ENCODE data around the gene CHAF1B. TPM values are rescaled to one million over a fixed set of nuclear protein-coding genes. Genes with fewer than 3 reads are reported as not detected.
"Not testable (repeated sequence)": the region's sequence is repeated elsewhere in the genome, so short reads cannot be mapped to it uniquely, and the experiment has no call there.

Gene CHAF1B
- polyA plus RNA-seq, 4 donors = 0.89 to 4.1 (median 2.6) TPM

DNA sequence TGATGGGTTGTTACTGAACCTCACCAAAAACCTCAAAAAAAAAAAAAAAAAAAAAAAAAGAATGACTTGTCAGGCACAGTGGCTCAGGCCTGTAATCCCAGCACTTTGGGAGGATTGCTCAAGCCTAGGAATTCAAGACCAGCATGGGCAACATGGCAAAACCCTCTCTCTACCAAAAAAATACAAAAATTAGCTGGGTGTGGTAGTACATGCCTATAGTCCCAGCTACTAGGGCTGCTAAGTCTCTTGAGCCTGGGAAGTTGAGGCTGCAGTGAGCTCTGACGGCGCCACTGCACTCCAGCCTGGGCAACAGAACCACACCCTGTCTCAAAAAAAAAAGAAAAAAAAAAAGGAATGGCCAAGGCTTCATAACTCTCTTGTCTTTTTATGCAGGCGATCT lies 11.1 kb downstream of the CHAF1B start:
- Histone ChIP-seq H3K9me3 (ENCODE audit: control insufficient read depth in 2 of 2, insufficient read depth in 1 of 2, low read depth in 1 of 2, low read length in 1 of 2) (no peaks in the 10 kb centered on the region), H3K4me3 (ENCODE audit: low read depth in 1 of 3, low read length in 3 of 3) (no peak overlapping the region), H3K4me1 (ENCODE audit: control insufficient read depth in 3 of 3, insufficient read depth in 2 of 3, low read depth in 1 of 3, low read length in 2 of 3) (no peaks in the 10 kb centered on the region), H3K36me3 (ENCODE audit: control insufficient read depth in 3 of 3, insufficient read depth in 2 of 3, low read depth in 1 of 3, low read length in 3 of 3) (peaks cover 0 to 10% (median 0%) of the 10 kb centered on the region in 3 donors), H3K27me3 (ENCODE audit: control insufficient read depth in 3 of 3, insufficient read depth in 3 of 3, low read length in 3 of 3) (no peaks in the 10 kb centered on the region), H3K27ac (ENCODE audit: low read depth in 1 of 3, low read length in 2 of 3) (no peak overlapping the region)
- DNase-seq = no peak
- no peak for FAIRE-seq
- 87 to 94% (median 93%) methylated on average over 3 of the region's 3 CpGs for WGBS, 3 donors

DNA sequence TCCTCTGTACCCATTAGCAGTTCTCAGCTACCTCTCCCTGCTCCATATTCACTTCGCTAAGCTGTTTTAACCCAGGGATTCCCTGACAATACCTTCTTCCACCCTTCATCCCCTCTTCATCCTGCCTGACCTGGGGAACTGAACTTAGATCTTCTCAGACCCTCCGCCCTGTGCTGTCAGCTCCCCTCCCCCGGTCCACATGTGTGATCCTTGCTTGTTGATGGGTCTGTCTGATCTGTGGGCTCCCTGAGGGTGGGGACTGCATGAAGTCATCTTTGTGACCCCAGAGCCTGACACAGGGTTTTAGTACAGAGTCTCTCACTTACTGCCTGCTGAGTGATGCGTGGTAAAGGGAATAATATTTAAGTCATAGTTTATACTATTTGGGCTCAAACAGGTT lies 11.8 kb downstream of the CHAF1B start:
- Histone ChIP-seq H3K4me3 (ENCODE audit: low read depth in 1 of 3, low read length in 3 of 3) (no peak overlapping the region), H3K36me3 (ENCODE audit: control insufficient read depth in 3 of 3, insufficient read depth in 2 of 3, low read depth in 1 of 3, low read length in 3 of 3) (peaks cover 0 to 10% (median 0%) of the 10 kb centered on the region in 3 donors), H3K4me1 (ENCODE audit: control insufficient read depth in 3 of 3, insufficient read depth in 2 of 3, low read depth in 1 of 3, low read length in 2 of 3) (no peaks in the 10 kb centered on the region), H3K27ac (ENCODE audit: low read depth in 1 of 3, low read length in 2 of 3) (no peak overlapping the region), H3K9me3 (ENCODE audit: control insufficient read depth in 2 of 2, insufficient read depth in 1 of 2, low read depth in 1 of 2, low read length in 1 of 2) (no peaks in the 10 kb centered on the region), H3K27me3 (ENCODE audit: control insufficient read depth in 3 of 3, insufficient read depth in 3 of 3, low read length in 3 of 3) (no peaks in the 10 kb centered on the region)
- WGBS, 3 donors = 96 to 99% (median 97%) methylated on average over 4 of the region's 4 CpGs
- FAIRE-seq (no peak), DNase-seq (no peak)

DNA sequence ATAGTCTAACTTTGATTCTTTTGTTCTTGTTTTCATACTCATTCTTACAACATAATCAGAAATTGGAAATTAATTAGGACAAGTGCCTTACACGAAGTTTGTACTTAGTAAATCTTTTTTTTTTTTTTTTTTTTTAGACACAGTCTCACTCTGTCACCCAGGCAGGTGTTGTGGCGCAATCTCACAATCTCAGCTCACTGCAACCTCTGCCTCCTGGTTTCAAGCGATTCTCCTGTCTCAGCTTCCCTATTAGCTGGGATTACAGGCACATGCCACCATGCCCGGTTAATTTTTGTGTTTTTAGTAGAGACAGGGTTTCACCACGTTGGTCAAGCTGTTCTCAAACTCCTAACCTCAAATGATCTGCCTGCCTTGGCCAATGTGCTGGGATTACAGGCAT lies 12.4 kb downstream of the CHAF1B start:
- Histone ChIP-seq H3K36me3 (ENCODE audit: control insufficient read depth in 3 of 3, insufficient read depth in 2 of 3, low read depth in 1 of 3, low read length in 3 of 3) (peaks cover 0 to 10% (median 0%) of the 10 kb centered on the region in 3 donors), H3K27me3 (ENCODE audit: control insufficient read depth in 3 of 3, insufficient read depth in 3 of 3, low read length in 3 of 3) (no peaks in the 10 kb centered on the region), H3K4me3 (ENCODE audit: low read depth in 1 of 3, low read length in 3 of 3) (no peak overlapping the region), H3K9me3 (ENCODE audit: control insufficient read depth in 2 of 2, insufficient read depth in 1 of 2, low read depth in 1 of 2, low read length in 1 of 2) (no peaks in the 10 kb centered on the region), H3K4me1 (ENCODE audit: control insufficient read depth in 3 of 3, insufficient read depth in 2 of 3, low read depth in 1 of 3, low read length in 2 of 3) (no peaks in the 10 kb centered on the region), H3K27ac (ENCODE audit: low read depth in 1 of 3, low read length in 2 of 3) (no peak overlapping the region)
- FAIRE-seq (no peak), DNase-seq (no peak)
- 77 to 85% (median 82%) methylated on average over 5 of the region's 5 CpGs for whole genome bisulfite sequencing, 3 donors

DNA sequence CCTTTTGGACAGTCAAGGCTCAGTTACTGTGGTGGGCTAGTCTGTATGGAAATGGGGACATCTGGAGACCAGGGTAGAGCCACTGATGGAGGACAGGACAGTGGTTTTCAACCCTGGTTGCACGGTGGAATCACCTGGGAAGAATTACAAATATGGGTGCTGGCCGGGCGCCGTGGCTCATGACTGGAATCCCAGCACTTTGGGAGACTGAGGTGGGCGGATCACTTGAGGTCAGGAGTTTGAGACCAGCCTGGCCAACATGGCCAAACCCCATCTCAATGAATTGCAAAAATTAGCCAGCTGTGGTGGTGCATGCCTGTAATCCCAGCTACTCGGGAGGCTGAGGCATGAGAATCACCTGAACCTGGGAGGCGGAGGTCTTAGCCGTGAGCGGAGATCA lies 14.5 kb downstream of the CHAF1B start:
- FAIRE-seq; H3K4me1 ChIP-seq (ENCODE audit: control insufficient read depth in 3 of 3, insufficient read depth in 2 of 3, low read depth in 1 of 3, low read length in 2 of 3); H3K4me3 ChIP-seq (ENCODE audit: low read depth in 1 of 3, low read length in 3 of 3); DNase-seq; H3K27ac ChIP-seq (ENCODE audit: low read depth in 1 of 3, low read length in 2 of 3); H3K9me3 ChIP-seq (ENCODE audit: control insufficient read depth in 2 of 2, insufficient read depth in 1 of 2, low read depth in 1 of 2, low read length in 1 of 2); H3K27me3 ChIP-seq (ENCODE audit: control insufficient read depth in 3 of 3, insufficient read depth in 3 of 3, low read length in 3 of 3): not testable (repeated sequence)
- peaks cover 0 to 15% (median 0%) of the 10 kb centered on the region in 3 donors for H3K36me3 ChIP-seq (ENCODE audit: control insufficient read depth in 3 of 3, insufficient read depth in 2 of 3, low read depth in 1 of 3, low read length in 3 of 3)
- 91 to 97% (median 97%) methylated on average over 9 of the region's 9 CpGs for WGBS, 3 donors

DNA sequence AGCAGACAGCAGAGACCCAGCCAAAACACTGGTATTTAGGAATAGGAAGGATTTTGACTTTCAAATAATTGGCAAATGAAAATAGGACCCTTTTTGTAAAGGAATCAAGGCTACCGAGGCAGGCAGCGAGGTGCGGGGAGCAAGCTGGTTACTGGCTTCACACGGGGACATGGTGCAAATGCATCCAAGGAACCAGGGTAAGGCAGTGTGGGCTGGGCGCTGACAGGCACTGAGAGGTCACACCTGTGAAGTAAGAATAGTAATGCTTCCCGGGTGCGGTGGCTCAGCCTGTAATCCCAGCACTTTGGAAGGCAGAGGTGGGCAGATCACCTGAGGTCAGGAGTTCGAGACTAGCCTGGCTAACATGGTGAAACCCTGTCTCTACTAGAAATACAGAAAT lies 15.5 kb downstream of the CHAF1B start:
- DNase-seq (no peak), FAIRE-seq (no peak)
- Histone ChIP-seq H3K36me3 (ENCODE audit: control insufficient read depth in 3 of 3, insufficient read depth in 2 of 3, low read depth in 1 of 3, low read length in 3 of 3) (peaks cover 0 to 12% (median 0%) of the 10 kb centered on the region in 3 donors), H3K27me3 (ENCODE audit: control insufficient read depth in 3 of 3, insufficient read depth in 3 of 3, low read length in 3 of 3) (no peaks in the 10 kb centered on the region), H3K4me3 (ENCODE audit: low read depth in 1 of 3, low read length in 3 of 3) (no peak overlapping the region), H3K4me1 (ENCODE audit: control insufficient read depth in 3 of 3, insufficient read depth in 2 of 3, low read depth in 1 of 3, low read length in 2 of 3) (no peaks in the 10 kb centered on the region), H3K9me3 (ENCODE audit: control insufficient read depth in 2 of 2, insufficient read depth in 1 of 2, low read depth in 1 of 2, low read length in 1 of 2) (no peaks in the 10 kb centered on the region), H3K27ac (ENCODE audit: low read depth in 1 of 3, low read length in 2 of 3) (no peak overlapping the region)
- WGBS, 3 donors = 95 to 97% (median 96%) methylated on average over 8 of the region's 8 CpGs

DNA sequence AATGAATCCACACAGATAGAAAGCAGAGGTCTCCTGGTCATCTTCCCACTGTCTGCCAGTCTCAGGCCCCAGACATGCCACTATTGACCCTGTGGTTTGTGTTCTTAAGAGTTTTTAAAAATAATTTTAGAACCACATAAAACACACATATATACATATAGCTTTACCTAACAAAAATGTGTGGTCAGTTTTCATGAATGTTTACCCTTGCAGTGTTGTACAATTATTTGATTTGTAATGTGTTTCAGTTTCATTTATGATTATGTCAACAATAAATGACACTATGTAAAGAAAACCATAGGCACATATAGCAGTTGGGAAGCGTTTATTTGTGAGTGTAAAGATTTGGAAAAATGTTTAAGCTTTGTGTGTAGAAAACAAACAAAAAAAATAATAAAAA lies 17.1 kb downstream of the CHAF1B start:
- Histone ChIP-seq H3K9me3 (ENCODE audit: control insufficient read depth in 2 of 2, insufficient read depth in 1 of 2, low read depth in 1 of 2, low read length in 1 of 2) (no peaks in the 10 kb centered on the region), H3K4me1 (ENCODE audit: control insufficient read depth in 3 of 3, insufficient read depth in 2 of 3, low read depth in 1 of 3, low read length in 2 of 3) (no peaks in the 10 kb centered on the region), H3K4me3 (ENCODE audit: low read depth in 1 of 3, low read length in 3 of 3) (no peak overlapping the region), H3K27ac (ENCODE audit: low read depth in 1 of 3, low read length in 2 of 3) (no peak overlapping the region), H3K36me3 (ENCODE audit: control insufficient read depth in 3 of 3, insufficient read depth in 2 of 3, low read depth in 1 of 3, low read length in 3 of 3) (peaks cover 0 to 12% (median 0%) of the 10 kb centered on the region in 3 donors), H3K27me3 (ENCODE audit: control insufficient read depth in 3 of 3, insufficient read depth in 3 of 3, low read length in 3 of 3) (no peaks in the 10 kb centered on the region)
- 76 to 83% (median 79%) methylated on average over 1 of the region's 1 CpG for WGBS, 3 donors
- DNase-seq (no peak), FAIRE-seq (no peak)

DNA sequence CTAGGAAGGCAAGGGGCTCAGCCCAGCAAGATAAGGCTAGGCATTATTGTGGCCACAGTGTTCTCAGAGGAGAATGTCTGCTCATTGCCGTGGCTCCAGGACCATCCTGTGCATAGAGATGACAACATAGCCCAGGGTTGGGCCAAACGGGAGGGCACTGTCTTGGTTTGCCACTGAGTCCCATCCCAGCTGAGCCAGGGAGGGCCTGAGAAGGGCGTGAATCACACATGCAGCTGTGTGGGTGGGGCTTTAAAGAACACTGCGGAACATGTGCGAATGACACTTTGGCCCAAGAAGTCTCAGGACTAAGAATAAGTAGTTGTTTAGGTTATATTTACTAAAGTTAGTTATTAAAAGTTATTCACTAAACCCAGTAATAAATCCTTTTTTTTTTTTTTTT lies 18.5 kb downstream of the CHAF1B start:
- no peak for DNase-seq
- H3K4me3 ChIP-seq (ENCODE audit: low read depth in 1 of 3, low read length in 3 of 3) = no peak overlapping the region
- peaks cover 0 to 16% (median 0%) of the 10 kb centered on the region in 3 donors for H3K36me3 ChIP-seq (ENCODE audit: control insufficient read depth in 3 of 3, insufficient read depth in 2 of 3, low read depth in 1 of 3, low read length in 3 of 3)
- H3K27ac ChIP-seq (ENCODE audit: low read depth in 1 of 3, low read length in 2 of 3) = no peak overlapping the region
- 87 to 92% (median 91%) methylated on average over 5 of the region's 5 CpGs for WGBS, 3 donors
- H3K9me3 ChIP-seq (ENCODE audit: control insufficient read depth in 2 of 2, insufficient read depth in 1 of 2, low read depth in 1 of 2, low read length in 1 of 2) = no peaks in the 10 kb centered on the region
- no peaks in the 10 kb centered on the region for H3K4me1 ChIP-seq (ENCODE audit: control insufficient read depth in 3 of 3, insufficient read depth in 2 of 3, low read depth in 1 of 3, low read length in 2 of 3)
- H3K27me3 ChIP-seq (ENCODE audit: control insufficient read depth in 3 of 3, insufficient read depth in 3 of 3, low read length in 3 of 3) = no peaks in the 10 kb centered on the region
- no peak for FAIRE-seq

DNA sequence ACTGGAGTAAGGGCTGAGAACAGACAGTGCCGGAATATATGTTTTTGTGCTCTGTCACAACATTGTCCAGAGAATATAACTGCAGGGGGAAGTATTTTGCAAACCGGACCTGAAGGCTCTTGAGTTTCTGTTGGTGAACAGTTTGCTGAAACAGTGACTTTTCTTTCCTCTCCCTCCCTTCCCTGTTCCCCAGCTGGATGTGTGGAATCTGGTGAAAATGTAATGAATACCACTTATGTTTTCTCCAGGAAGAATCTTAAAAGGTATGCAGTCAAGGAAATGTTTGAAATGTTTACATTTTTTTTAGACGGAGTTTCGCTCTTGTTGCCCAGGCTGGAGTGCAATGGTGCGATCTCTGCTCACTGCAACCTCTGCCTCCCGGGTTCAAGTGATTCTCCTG lies 23.4 kb downstream of the CHAF1B start:
- H3K9me3 ChIP-seq (ENCODE audit: control insufficient read depth in 2 of 2, insufficient read depth in 1 of 2, low read depth in 1 of 2, low read length in 1 of 2) = no peaks in the 10 kb centered on the region
- no peak overlapping the region for H3K4me3 ChIP-seq (ENCODE audit: low read depth in 1 of 3, low read length in 3 of 3)
- H3K4me1 ChIP-seq (ENCODE audit: control insufficient read depth in 3 of 3, insufficient read depth in 2 of 3, low read depth in 1 of 3, low read length in 2 of 3) = no peaks in the 10 kb centered on the region
- no peak for DNase-seq
- 89 to 93% (median 93%) methylated on average over 6 of the region's 6 CpGs for WGBS, 3 donors
- FAIRE-seq = no peak
- H3K27ac ChIP-seq (ENCODE audit: low read depth in 1 of 3, low read length in 2 of 3) = no peak overlapping the region
- no peaks in the 10 kb centered on the region for H3K27me3 ChIP-seq (ENCODE audit: control insufficient read depth in 3 of 3, insufficient read depth in 3 of 3, low read length in 3 of 3)
- H3K36me3 ChIP-seq (ENCODE audit: control insufficient read depth in 3 of 3, insufficient read depth in 2 of 3, low read depth in 1 of 3, low read length in 3 of 3) = peaks cover 0 to 26% (median 0%) of the 10 kb centered on the region in 3 donors

DNA sequence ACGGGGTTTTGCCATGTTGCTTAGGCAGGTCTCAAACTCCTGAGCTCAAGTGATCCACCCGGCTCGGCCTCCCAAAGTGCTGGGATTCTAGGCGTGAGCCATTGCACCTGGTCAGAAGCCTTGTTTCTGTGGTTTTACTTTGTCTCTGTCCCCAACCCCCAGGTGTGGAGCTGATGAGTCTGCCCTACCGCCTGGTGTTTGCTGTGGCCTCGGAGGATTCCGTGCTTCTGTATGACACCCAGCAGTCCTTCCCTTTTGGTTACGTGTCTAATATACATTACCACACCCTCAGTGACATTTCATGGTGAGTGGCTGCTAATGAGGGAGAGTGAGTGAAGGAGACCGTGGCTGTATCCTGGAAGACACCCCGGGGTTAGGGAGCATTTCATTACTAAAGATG lies 26.1 kb downstream of the CHAF1B start:
- Histone ChIP-seq H3K9me3 (ENCODE audit: control insufficient read depth in 2 of 2, insufficient read depth in 1 of 2, low read depth in 1 of 2, low read length in 1 of 2) (no peaks in the 10 kb centered on the region), H3K4me3 (ENCODE audit: low read depth in 1 of 3, low read length in 3 of 3) (no peak overlapping the region), H3K36me3 (ENCODE audit: control insufficient read depth in 3 of 3, insufficient read depth in 2 of 3, low read depth in 1 of 3, low read length in 3 of 3) (peaks cover 0 to 35% (median 0%) of the 10 kb centered on the region in 3 donors), H3K27ac (ENCODE audit: low read depth in 1 of 3, low read length in 2 of 3) (no peak overlapping the region), H3K4me1 (ENCODE audit: control insufficient read depth in 3 of 3, insufficient read depth in 2 of 3, low read depth in 1 of 3, low read length in 2 of 3) (no peaks in the 10 kb centered on the region), H3K27me3 (ENCODE audit: control insufficient read depth in 3 of 3, insufficient read depth in 3 of 3, low read length in 3 of 3) (no peaks in the 10 kb centered on the region)
- WGBS, 3 donors = 95 to 98% (median 96%) methylated on average over 10 of the region's 10 CpGs
- FAIRE-seq = no peak
- no peak for DNase-seq
